Fibroblast of skin of left quadriceps (primary cell): ENCODE data around the gene CSMD2.

ENCODE experiments used
- DNase-seq, 2 experiments: peaks; one replicate each; pipeline ENCODE4 v3.0.0-alpha.2; 2013; ENCODE audit warnings: low read depth in 2 of 2

The CSMD2 gene

DNA sequence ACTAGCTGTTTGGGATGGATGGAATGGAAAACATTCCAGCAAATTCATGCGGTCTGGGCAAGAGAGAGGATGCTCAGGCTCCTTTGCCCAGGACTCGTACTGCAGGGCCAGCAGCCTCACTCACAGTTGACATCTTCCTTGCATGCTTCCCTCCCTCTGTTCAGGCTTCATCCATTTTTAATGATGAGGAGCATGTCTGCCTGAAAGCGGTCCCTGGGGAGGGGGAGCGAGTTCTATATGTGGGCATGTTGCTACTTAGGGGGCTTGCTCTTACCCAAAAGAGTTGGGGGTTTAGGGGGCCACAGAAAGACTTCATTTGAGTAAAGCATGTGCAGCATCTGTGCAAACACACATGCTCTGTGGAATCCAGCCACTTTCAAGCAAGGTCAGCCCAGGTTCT lies 203.0 kb downstream of the CSMD2 start:
- no peak for DNase-seq

DNA sequence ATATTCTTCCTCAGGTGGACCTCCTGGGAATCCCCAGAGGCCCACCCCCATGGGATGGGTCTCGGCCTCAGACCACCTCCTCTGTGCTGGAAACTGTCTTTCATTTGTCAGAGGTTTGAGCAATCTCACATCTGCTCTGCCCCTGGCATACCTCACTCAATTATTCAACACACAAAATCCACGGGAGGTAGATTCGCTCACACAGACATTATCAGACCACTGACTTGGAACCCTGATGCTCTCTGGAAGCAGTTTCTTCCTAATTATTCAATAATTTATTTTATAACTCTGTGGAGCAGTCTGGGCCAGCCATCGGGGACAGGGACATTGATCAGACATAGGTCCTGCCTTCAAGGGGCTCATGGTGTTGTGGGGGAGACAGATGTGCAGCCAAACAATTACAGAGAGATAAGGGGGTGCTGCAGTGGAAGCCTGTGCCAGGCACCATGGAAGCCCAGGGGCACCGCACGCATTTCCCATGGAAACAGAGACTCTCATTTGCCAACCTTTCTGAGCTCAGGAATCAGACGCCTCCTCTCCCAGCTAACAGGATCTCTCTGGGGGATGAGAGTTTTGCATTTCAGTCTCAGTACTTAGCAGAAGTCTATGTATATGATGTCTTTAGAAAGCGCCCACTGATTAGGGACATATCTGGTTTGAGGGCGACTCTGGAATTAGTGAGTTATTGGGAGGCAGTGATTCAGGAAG lies 204.7 kb downstream of the CSMD2 start:
- DNase-seq, result no peak

DNA sequence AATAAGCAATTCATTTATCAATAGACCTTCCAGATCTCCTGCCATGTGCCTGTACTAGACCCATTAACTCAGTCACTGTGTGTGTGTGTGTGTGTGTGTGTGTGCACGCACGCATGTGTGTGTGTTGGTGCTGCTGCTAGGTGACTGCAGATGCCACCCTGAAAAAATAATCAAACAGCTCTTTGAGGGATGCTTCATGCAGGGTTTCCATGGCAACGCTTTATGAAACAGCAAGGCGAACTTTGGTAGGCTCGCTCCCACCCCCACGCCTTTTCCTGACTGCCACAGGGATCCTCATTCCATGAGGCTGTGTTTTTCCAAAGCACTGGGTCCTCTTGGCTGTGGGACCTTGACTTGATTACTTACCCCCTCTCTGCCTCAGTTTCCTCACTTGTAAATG lies 207.2 kb downstream of the CSMD2 start:
- DNase-seq, result no peak

DNA sequence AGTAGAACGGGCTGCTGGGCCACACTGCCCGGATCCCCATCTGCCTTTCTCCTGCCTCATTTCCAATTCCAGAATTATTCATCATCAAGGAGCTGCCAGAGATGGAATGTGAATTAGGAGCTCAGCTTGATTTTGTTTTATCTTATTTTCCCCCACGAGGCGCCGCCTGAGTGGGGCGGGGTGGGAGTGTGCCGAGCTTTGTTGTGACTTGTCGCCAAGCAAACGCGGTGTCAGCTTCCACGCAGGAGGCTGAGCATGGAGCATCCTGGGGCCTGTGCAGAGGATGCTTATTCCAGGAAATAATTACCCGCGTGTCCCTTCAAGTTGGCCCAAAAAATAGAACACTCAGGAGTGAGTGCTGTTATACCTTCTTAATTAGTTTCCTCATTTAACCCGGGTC lies 209.9 kb downstream of the CSMD2 start:
- no peak for DNase-seq

DNA sequence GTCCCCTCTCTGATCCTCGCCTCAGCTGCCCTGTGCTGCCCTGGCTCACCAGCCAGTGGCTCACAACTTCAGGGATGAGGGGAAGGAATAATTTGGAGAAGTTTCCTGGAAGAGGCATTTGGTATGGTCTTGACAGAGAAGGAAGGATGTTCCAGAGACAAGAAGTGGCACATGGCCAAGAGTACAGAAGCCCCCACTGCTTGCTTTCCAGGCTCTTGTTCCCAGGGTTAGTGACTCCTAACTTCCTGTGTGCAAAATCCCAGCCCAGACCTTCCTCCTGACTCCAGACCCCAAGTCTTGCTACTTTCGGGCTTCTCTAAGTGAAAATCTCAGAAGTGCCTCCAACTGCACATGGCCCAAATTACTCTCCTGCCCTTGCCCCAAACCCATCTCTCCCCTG lies 215.5 kb downstream of the CSMD2 start:
- DNase-seq, result no peak

DNA sequence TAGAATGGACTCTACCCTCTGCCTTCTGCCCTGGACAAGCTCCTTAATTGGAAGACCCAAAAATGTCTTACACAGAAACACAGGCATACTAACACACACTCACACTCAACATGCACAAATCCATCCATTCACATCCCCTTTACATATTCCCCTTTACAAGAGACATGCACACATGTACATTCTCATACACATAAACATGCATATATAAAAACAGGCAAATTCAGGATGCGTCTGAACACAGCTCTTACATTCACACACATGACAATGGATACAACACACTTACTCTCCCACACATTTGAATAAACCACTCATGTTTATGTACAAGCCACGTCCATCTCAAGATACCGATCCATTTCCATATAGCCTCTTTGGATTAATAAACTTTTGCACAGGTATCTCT lies 216.7 kb downstream of the CSMD2 start:
- DNase-seq, result no peak

DNA sequence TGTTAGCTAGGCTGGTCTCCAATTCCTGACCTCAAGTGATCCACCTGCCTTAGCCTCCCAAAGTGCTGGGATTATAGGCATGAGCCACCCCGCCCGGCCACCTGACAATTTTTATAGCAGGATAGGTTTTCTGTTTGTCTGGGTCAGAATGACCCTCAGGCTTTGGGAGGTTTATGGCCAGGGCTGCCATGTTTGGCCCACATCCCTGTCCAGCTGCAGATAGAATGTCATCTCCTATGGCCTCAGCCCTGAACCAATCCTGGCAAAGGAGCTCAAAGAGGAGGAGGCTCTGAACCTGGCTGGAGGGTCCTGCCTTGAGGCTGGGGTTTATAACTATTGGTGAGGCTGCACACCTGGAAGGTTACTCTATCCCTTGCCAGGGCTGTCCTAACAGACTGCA lies 218.2 kb downstream of the CSMD2 start:
- DNase-seq, result no peak

DNA sequence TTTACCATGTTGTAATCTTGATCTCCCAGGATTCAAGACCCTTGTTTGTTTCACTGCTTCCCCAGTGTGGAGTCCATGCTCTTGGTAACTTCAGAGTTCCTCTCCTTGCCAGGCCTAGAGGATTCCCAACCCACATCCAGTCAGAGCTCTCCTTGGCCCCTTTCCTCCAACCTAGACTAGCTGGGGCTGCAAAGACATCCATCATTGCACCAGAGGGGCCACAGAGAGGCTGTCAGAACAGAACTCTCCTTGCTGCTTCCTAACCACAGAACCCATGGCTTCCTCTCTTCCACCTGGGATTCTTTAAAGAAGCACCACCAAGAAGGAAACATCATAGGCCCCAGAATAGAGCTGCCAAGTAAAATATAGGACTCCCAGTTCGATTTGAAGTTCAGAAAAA lies 220.2 kb downstream of the CSMD2 start:
- DNase-seq, result no peak

DNA sequence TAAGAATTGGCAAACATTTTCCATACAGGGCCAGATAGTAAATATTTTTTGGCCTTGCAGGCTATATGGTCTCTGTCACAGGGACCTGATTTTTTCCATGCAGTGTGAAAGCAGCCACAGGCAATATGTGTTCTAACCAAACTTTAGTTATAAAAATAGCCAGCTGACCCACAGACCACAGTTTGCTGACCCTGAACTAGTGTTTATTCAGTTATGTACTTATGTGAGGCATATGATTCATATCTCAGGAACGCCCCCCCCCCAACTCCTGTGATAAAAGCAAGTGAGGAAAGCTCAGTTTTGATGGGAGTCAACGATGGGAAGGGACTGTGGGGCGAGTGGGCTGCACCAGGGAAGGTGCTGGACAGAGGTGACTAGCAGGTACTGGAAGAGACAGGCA lies 221.1 kb downstream of the CSMD2 start:
- DNase-seq, result peak; percentile 34 to 42

DNA sequence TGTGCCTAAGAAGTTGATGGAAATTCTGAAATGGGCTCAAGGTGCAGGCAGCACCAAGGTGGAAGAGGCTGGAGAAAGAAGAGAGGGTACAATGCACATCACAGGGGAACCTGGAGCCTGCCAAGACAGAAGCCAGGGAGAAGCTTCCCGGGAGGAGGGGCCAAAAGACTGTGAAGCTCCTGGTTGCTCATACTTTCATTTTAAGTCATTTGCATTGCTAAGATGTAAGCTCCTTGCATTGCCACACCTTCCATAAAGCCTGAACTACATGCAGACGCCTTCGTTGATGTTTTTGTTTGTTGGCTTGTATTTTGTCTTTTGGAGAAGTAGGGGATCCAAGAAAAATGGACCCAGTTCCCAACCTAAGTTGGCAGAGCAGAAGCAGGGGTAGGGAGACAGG lies 232.2 kb downstream of the CSMD2 start:
- no peak for DNase-seq

DNA sequence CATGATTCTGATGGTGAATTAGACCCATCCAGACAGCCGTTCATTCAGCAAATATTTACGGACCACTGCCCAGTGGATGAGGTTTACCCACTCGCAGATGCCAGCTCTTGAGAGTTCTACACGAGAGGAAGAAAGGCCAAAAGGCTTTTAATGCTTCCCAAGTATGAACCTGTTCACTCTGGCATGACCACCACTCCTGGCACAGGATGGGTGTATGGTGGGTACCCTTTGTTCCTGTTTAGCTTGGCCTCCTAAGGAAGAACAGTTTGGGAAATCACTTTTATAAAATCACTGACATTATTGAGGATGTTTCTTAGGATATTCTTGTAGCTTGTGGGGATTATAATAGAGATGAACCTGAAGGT lies 233.9 kb downstream of the CSMD2 start:
- DNase-seq, result no peak

DNA sequence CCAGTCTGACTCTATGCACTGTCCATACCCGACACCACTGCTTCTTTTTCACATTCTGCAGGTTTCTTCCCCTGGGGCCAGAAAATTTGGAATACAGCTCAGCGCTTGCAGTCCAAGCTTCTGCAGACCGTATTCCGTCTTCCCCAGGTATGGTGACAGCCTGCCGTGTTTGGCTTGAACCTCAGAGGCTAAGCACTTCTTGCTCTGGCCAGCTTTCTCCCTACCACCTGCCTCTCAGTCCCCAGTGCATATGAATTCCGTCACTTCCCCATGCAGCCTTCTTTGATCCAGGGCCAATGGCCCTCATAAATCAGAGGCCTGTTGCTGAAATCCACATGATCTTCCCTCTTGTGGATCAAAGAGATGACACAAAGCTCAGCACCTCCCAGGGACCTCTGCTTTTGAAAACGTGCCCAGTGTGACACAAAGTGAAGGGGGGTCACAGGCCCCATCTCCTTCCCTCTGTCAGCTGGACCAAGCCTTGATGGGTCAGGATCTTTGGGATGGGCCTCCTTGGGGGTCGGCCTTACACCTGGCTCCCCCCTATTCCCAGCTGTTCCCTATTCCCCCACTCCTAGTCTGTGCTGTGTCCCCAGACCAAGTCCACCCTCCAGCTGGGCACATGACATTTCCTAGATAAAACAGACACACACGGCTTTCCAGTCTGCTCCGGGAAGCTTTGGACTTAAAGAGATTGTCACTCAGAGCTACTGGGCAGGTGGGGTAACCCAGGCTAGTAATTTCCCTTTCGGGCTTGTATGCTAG lies 234.5 kb downstream of the CSMD2 start:
- no peak for DNase-seq

DNA sequence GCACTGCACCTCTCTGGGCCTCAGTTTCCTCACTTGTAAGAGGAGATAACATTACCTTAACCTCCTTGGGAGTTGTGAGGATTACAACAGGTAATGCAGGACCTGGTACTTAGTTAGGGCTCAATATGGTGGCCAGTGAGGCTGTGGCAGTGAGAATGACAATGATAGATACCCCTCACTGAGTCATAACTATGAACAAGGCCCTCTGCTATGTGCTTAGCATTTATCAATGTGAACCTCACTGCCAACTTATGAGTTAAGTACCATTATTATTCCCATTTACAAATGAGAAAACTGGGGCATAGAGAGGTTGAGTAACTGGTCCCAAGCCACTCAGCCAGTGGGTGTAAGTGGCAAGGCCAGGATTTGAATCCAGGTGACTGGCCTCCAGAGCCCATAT lies 236.8 kb downstream of the CSMD2 start:
- no peak for DNase-seq

DNA sequence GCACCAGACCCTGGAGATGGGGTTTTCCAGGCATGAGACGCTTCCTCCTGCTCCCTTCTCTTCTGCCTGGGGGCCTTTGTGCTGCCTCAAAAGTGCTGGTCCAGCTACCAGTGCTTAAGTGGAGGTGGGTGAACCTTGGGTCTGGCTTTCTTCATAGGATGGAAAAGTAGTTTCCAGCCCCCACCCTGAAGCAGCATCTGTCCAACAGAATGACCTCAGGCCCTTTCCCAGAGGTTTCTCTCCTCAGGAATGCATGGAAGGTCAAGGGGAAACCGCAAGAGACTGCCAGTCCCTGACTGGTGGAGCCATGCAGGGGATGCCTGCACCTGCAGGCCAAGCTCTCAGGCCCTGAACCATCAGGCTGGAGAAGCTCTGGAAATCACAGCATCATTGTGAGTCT lies 237.3 kb downstream of the CSMD2 start:
- DNase-seq, result no peak

DNA sequence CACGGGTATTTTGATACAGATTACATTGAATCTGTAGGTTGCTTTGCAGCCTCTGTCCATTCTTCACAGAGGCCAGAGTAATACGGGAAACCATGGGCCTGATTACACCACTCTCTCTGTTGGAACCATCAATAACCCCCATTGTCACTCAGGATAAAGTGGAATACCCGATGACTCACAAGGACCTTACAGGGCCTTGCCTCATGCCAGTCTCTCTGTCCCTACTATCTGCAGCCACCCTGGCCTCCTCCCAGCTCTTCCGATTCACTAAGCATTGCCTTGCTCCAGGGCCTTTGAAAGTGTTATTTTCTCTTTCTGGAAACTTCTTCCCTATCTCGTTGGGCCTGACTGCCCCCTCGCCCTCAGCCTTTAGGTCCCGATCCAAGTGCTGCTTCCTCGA lies 239.4 kb downstream of the CSMD2 start:
- DNase-seq, result no peak

DNA sequence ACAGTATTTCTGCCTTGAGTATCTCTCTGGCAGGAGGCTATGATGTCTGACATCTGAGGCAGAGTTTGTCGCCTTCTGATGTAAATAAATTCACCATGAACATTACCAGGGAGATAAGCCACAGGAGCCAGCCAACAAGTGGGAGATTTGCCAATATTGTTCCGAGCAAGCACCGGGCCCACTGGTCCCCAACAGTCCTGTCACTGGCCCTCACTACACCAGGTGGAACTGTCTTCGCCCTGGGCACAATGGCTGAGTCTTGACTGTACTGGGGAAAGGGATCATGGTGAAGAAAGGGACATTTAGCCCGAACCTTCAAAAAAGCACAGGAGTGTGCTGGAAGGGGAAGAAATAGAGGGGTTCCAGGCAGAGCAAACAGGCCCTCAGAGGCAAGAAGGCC lies 243.7 kb downstream of the CSMD2 start:
- DNase-seq, result no peak

DNA sequence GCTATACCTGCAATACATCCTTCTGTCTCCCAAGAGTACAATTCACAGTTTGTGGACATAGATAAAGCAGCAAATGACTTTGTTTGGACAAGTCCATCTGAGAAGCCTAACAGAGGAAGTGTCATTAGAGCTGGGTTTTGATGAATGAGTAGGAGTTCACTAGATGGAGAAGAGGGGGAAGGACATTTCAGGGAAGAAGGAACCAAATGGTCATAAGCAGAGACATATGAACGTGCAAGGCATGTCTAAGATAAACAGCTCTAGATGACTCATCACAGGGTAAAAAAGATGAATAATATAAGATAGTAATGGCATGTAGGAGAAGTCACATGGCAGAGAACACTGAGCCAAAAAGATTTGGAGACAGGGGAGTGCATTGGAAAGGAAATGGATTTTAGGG lies 246.7 kb downstream of the CSMD2 start:
- peak; percentile 49 to 52 for DNase-seq

DNA sequence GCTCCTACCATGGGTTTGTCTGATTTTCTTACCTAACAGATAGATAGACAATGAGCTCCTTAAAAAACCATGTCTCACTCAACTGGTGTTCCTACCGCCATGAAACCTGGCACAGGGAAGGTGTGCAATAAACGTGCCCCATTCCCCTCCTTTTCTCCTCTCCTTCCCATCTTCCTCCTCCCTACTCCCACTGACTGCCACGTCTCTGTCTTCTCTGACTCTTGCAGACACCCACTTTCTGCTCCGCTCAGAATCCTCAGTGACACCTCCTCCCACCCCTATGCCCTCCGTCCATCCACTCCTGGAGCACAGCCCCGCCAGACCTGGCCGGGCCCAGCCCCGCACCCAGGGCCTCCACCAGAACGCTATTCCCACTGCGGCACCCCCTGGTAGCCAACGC lies 248.2 kb downstream of the CSMD2 start:
- no peak for DNase-seq

DNA sequence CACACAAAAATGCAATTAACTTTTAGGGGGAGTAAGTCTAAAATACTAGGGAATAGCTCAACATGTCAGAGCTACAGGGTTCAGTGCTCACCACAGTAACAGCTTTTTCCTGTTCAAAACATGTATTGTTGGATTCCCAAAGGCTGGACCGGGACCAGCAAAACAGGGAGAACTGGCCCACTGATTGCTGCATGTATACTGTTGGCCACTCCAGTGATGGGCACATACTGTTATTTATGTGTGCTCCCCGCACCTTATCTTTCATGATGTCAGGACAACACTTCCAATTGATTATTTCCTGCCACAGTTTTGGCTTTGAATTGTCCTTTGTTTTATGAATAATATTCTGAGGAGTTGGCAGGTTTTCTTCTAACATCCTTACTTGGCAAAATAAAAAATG lies 250.5 kb downstream of the CSMD2 start:
- no peak for DNase-seq

DNA sequence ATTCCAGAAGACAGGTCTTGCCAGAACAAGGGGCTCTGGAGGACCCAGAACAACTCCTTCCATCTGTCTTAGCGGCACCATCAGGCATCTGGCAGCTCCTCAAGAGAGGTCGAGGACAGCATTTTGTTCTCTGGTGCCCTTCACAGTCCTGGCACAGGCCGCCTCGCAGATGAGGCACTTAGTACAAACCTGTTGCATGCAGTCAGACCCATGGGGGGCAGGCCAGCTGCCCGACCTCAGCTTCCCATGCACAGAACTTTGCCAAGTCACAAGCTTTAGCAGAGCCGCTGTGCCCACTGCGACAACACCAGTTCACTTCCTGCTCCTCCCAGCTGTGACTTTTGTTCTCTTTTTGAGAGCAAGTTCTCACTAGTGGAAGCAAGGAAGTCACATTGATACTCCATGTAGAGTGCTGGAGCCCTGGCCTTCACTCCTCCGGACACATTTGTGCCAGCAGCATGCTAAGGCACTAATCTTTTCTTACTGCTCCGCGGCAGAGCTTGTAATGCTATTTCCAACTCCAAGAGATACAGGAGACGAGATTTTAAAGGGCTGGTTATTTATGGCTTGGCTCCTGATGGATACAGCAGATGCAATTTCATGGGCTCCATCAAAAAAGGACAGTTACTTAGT lies 256.6 kb downstream of the CSMD2 start:
- DNase-seq, result no peak

DNA sequence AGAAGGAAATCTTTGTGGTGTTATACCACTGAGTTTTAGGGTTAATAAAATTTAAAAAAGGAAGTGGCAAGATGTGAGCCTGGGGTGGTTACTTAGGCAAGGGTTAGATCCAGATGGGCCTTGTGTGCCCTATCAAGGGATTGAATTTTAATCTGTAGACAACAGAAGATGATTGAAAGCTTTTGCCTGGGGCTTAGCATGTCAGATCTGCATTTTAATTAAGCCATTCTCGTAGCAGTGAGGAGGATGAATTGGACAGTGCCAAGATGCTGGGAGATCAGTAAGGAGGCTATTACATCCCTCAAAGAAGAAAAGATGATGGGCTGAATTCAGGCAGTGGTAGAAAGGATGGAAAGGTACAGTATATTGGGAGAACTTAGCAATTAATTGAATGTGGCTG lies 258.9 kb downstream of the CSMD2 start:
- DNase-seq, result no peak

DNA sequence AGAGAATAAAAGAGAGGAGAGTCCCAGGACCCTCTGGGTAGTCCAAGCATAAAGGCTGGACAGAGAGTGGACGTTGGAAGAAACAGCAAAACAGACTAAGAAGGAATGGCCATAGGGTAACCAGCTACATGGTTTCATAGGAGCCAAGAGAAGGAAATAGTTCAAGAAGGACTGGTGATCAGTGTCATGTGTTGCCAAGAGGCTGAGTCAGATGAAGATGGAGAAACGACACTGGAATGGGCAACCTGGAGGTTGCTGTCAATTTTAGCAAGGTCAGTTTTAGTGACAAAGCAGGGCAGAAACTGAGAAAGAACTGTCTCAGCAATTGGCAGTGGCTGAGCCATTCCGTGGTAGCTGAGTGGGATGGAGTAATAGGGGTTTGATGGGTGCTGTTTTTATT lies 259.8 kb downstream of the CSMD2 start:
- no peak for DNase-seq

DNA sequence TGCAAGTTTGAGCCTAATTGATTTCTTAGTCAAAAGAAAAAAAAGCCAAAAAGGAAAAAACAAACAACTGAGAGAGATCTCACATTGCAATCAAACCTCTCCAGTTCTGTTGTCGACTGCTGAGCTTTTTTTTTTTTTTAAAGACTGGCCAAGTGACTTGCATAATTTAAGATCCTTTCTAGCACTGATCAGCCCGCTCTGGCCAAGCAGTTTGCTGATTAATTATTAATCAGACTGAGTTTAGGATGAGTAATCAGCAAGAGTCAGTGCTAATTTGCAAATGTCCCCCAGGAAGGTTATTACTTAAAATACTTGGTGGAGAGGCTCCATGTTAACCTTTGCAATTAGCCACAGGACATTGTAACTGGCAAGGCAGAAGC lies 261.8 kb downstream of the CSMD2 start:
- peak in 1 of 2 experiments; percentile 13 for DNase-seq
